Adrenal gland (tissue), 12 donors: ENCODE results near the gene DAAM2. TPM values are rescaled to one million over a fixed set of nuclear protein-coding genes. Genes with fewer than 3 reads are reported as not detected.
A peak's percentile ranks its signal among the peaks of the same experiment; 100 is the strongest.

Experiments used
- DNase-seq, 7 donors: peaks; one replicate each; pipeline ENCODE4 v3.0.0-alpha.2; 2019 to 2020
- H3K27ac ChIP-seq, 5 donors: fragments of 200-600 bp; sonication (generic) in 4 of 5; 1 replicate in 3 of 5; 2 replicates in 2 of 5; pipeline versions ENCODE4 v1.5.1 to v1.8.0; 2016 to 2020; ENCODE audit warnings: mild to moderate bottlenecking in 1 of 5
- H3K27me3 ChIP-seq: fragments of 200-600 bp; 2 replicates; pipeline ENCODE4 v1.8.0; 2021
- H3K36me3 ChIP-seq, 2 donors: fragments of 200-600 bp; replicated peaks in 1 of 2; 1 replicate in 1 of 2; 2 replicates in 1 of 2; pipeline versions ENCODE4 v1.5.1 to v1.8.0; 2018 to 2022
- H3K4me1 ChIP-seq, 2 donors: fragments of 200-600 bp; replicated peaks in 1 of 2; 1 replicate in 1 of 2; 2 replicates in 1 of 2; pipeline versions ENCODE4 v1.5.1 to v1.8.0; 2018 to 2021
- H3K4me3 ChIP-seq, 4 donors: fragments of 200-600 bp; sonication (generic) in 3 of 4; one replicate each; pipeline ENCODE4 v1.5.1; 2016 to 2018
- H3K9me3 ChIP-seq, 3 donors: fragments of 200-600 bp; sonication (generic) in 1 of 3; replicated peaks in 1 of 3; 1 replicate in 2 of 3; 2 replicates in 1 of 3; pipeline versions ENCODE4 v1.5.1 to v1.8.0; 2016 to 2021
- POLR2A ChIP-seq, 2 donors: fragments of 450-650 bp; IDR thresholded peaks; one replicate each; pipeline ENCODE4 v1.6.1; 2017; ENCODE audit warnings: antibody characterized with exemption in 2 of 2, mild to moderate bottlenecking in 2 of 2, moderate library complexity in 1 of 2
- WGBS, 4 donors: extraction: QIAGEN DNeasy Blood & Tissue Kit in 2 of 4; methylation state at CpG; one replicate each; pipeline versions ENCODE4 v1.1.5 to v1.1.7; 2013 to 2017; 5-methylcytosine and 5-hydroxymethylcytosine counted together
- intact Hi-C, 2 donors: fragments of 100-400 bp; cut with DNase I; formaldehyde crosslinking; loops; one replicate each; pipeline versions ENCODE4 v1.14.1 to v1.15.0; 2022 to 2023
- polyA plus RNA-seq, 3 donors: library from polyadenylated mRNA; stranded (reverse); fragments of 200-250 nt in 2 of 3; fragments of 350-450 nt in 1 of 3; fragmentation: Illumina TruSeq in 1 of 3; extraction: RNeasy Lipid Tissue Mini Kit (QIAGEN cat#74804) in 1 of 3; gene quantifications; one replicate each; pipeline ENCODE4 v1.2.3, GENCODE V29; 2013 to 2014
- total RNA-seq, 9 donors: library from RNA; depleted of rRNA in 4 of 9; stranded (reverse); fragments of >200 nt in 4 of 9; fragments of 120-200 nt in 1 of 9; fragmentation: NEBNext Ultra II Directional in 1 of 9; extraction: Animal tissue kit (Norgen Biotek cat#: 25700) in 1 of 9; gene quantifications; one replicate each; pipeline versions ENCODE4 v1.1.0 to v1.2.4, GENCODE V29; 2013 to 2023
- TF ChIP-seq, protein P1 (sequence below), 6 experiments: fragments of 450-650 bp in 4 of 6; fragments of 200-600 bp in 2 of 6; sonication (generic) in 1 of 6; IDR thresholded peaks; 1 replicate in 5 of 6; 2 replicates in 1 of 6; pipeline versions ENCODE4 v1.5.1 to v1.8.0; 2016 to 2021; ENCODE audit warnings: antibody characterized with exemption in 6 of 6, mild to moderate bottlenecking in 2 of 6, moderate library complexity in 1 of 6
- donor health status: healthy with polysubstance abuse.
- donor health status: Bipolar disorder and iron deficiency.
- donor health status: DM: yes; HTN: yes; CAD: no.
- donor health status: DM: no; HTN: no; CAD: no.
- donor health status: DM: no; HTN: no; CAD: no.
- donor health status: DM: yes; HTN: yes; CAD: no.

The DAAM2 gene
- total and polyA plus RNA-seq, 12 donors: 28.1 to 72.1 (median 53.2) TPM

DNA sequence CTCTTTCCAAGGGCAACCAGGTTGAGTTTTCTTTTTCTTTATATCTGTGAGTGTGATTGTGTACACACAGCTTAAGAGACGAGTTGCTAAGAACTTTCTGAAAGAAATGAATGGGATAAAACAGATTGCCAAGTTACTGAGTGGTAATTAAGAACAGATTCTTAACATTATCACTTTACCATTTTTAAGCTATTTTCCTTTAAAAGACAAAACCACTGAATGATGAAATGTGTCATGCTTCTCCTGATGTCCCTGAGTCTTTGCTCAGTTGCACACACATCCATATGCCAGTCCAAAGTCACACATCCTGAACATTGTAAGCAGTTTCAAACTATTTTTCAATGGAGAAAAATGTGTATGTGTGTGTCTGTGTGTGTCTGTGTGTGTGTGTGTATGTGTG, 5.5 kb upstream of the DAAM2 start:
- 83 to 88% (median 85%) methylated on average over 1 of the region's 1 CpG for WGBS, 4 donors
- no peak for DNase-seq
- Histone ChIP-seq H3K27ac (no peak overlapping the region), H3K4me1 (peaks cover 0 to 4% of the 10 kb centered on the region in 2 donors), H3K36me3 (no peaks in the 10 kb centered on the region), H3K27me3 (no peaks in the 10 kb centered on the region), H3K4me3 (no peak overlapping the region), H3K9me3 (no peaks in the 10 kb centered on the region)
- TF ChIP-seq, protein P1, sequence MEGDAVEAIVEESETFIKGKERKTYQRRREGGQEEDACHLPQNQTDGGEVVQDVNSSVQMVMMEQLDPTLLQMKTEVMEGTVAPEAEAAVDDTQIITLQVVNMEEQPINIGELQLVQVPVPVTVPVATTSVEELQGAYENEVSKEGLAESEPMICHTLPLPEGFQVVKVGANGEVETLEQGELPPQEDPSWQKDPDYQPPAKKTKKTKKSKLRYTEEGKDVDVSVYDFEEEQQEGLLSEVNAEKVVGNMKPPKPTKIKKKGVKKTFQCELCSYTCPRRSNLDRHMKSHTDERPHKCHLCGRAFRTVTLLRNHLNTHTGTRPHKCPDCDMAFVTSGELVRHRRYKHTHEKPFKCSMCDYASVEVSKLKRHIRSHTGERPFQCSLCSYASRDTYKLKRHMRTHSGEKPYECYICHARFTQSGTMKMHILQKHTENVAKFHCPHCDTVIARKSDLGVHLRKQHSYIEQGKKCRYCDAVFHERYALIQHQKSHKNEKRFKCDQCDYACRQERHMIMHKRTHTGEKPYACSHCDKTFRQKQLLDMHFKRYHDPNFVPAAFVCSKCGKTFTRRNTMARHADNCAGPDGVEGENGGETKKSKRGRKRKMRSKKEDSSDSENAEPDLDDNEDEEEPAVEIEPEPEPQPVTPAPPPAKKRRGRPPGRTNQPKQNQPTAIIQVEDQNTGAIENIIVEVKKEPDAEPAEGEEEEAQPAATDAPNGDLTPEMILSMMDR (IDR thresholded peaks at IDR 0.05): no peak
- TF ChIP-seq POLR2A (IDR thresholded peaks at IDR 0.05): no peak
- intact Hi-C loops: no loop called here

DNA sequence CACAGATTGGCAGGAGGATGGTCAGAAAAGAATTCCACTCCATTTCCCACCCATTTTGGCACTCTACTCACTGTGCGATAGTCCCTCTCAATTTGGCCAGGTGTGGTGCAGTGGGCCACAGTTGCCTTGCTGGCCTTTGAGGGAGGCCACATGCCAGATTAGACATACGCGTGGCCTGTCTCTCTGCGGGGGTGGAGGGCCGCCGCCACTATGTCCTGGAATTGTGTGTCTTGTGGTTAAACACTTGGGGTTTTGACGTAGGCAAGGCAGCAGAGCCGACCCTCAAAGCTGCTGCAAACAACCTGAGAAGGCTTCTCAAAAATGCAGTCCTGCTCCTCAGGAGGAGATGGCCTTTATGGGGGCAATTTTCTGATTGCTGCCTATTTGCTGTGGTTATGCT, 4.9 kb upstream of the DAAM2 start:
- DNase-seq: no peak
- Histone ChIP-seq H3K27ac (no peak overlapping the region), H3K4me3 (no peak overlapping the region), H3K4me1 (peaks cover 0 to 8% of the 10 kb centered on the region in 2 donors), H3K36me3 (no peaks in the 10 kb centered on the region), H3K9me3 (no peaks in the 10 kb centered on the region), H3K27me3 (no peaks in the 10 kb centered on the region)
- 88 to 96% (median 93%) methylated on average over 4 to 8 of the region's 8 CpGs for WGBS, 4 donors
- no peak for TF ChIP-seq POLR2A (IDR thresholded peaks at IDR 0.05)
- TF ChIP-seq, protein P1 (IDR thresholded peaks at IDR 0.05): no peak
- intact Hi-C loops: no loop called here

DNA sequence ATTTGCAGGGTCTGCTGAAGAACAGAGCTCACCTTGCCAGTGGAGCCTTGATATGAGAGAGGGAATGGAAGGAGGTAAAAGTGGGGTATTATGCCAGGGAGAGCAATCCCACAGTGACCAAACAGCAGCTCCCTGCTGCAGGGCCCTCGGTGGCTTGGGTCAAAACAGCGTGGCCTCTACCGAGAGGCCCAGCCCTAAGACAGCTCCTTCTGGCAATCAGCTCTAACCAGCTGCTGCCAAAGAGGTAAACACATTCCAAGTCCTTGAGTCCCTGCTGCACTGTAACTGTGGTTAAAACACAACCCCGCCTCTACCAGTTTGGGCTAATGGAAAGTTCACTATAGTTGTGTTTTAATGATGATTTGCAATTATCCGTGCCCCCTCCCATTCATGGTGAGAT, 1.4 kb upstream of the DAAM2 start:
- H3K4me3 ChIP-seq: no peak overlapping the region
- no peaks in the 10 kb centered on the region for H3K9me3 ChIP-seq
- no peak for DNase-seq
- WGBS, 4 donors: 60 to 97% (median 75%) methylated on average over 2 to 5 of the region's 5 CpGs
- no peaks in the 10 kb centered on the region for H3K27me3 ChIP-seq
- TF ChIP-seq, protein P1 (IDR thresholded peaks at IDR 0.05): no peak
- no peak for TF ChIP-seq POLR2A (IDR thresholded peaks at IDR 0.05)
- no peaks in the 10 kb centered on the region for H3K36me3 ChIP-seq
- intact Hi-C loops: no loop called here
- peaks cover 0 to 27% of the 10 kb centered on the region in 2 donors for H3K4me1 ChIP-seq
- no peak overlapping the region for H3K27ac ChIP-seq

DNA sequence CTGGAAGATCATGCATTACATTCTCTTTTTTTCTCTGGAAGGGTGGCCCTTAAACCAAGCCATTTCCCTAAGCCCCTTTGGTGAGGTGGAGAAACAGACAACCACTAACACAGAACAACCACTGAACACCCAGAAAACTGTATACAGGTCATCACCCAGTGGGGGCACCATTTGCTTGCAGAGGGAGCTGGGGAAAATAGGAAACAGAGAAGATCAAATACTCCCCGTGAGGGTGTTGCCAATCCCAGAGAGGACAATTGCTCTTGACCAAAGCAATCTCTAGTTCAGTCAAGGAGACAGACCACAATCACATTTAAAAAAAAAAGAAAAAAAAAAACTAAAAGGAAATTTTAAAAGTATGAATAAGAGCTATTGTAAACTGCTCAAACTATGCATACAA, 865 bp upstream of the DAAM2 start:
- DNase-seq: no peak
- no peaks in the 10 kb centered on the region for H3K27me3 ChIP-seq
- H3K4me3 ChIP-seq: no peak overlapping the region
- intact Hi-C loops: no loop called here
- no peaks in the 10 kb centered on the region for H3K9me3 ChIP-seq
- TF ChIP-seq POLR2A (IDR thresholded peaks at IDR 0.05): no peak
- TF ChIP-seq, protein P1 (IDR thresholded peaks at IDR 0.05): peak in 2 of 6 experiments; percentile 15 to 21
- H3K27ac ChIP-seq: peak overlapping the region in 1 of 5 donors; percentile 72
- H3K4me1 ChIP-seq: peaks cover 0 to 33% of the 10 kb centered on the region in 2 donors
- 28 to 47% (median 34%) methylated on average over 1 of the region's 1 CpG for WGBS, 4 donors
- H3K36me3 ChIP-seq: no peaks in the 10 kb centered on the region
